ENCODE results near the gene KLHDC10. TPM values are rescaled to one million over a fixed set of nuclear protein-coding genes. Genes with fewer than 3 reads are reported as not detected.

KLHDC10 gene
- total and polyA plus RNA-seq, 2 experiments from 2014 or later = 5.5 to 14.7 TPM

GRCh38 chr7:130144312-130145171 is 74.2 kb downstream of the KLHDC10 start (continued):
- TF ChIP-seq, protein P1, sequence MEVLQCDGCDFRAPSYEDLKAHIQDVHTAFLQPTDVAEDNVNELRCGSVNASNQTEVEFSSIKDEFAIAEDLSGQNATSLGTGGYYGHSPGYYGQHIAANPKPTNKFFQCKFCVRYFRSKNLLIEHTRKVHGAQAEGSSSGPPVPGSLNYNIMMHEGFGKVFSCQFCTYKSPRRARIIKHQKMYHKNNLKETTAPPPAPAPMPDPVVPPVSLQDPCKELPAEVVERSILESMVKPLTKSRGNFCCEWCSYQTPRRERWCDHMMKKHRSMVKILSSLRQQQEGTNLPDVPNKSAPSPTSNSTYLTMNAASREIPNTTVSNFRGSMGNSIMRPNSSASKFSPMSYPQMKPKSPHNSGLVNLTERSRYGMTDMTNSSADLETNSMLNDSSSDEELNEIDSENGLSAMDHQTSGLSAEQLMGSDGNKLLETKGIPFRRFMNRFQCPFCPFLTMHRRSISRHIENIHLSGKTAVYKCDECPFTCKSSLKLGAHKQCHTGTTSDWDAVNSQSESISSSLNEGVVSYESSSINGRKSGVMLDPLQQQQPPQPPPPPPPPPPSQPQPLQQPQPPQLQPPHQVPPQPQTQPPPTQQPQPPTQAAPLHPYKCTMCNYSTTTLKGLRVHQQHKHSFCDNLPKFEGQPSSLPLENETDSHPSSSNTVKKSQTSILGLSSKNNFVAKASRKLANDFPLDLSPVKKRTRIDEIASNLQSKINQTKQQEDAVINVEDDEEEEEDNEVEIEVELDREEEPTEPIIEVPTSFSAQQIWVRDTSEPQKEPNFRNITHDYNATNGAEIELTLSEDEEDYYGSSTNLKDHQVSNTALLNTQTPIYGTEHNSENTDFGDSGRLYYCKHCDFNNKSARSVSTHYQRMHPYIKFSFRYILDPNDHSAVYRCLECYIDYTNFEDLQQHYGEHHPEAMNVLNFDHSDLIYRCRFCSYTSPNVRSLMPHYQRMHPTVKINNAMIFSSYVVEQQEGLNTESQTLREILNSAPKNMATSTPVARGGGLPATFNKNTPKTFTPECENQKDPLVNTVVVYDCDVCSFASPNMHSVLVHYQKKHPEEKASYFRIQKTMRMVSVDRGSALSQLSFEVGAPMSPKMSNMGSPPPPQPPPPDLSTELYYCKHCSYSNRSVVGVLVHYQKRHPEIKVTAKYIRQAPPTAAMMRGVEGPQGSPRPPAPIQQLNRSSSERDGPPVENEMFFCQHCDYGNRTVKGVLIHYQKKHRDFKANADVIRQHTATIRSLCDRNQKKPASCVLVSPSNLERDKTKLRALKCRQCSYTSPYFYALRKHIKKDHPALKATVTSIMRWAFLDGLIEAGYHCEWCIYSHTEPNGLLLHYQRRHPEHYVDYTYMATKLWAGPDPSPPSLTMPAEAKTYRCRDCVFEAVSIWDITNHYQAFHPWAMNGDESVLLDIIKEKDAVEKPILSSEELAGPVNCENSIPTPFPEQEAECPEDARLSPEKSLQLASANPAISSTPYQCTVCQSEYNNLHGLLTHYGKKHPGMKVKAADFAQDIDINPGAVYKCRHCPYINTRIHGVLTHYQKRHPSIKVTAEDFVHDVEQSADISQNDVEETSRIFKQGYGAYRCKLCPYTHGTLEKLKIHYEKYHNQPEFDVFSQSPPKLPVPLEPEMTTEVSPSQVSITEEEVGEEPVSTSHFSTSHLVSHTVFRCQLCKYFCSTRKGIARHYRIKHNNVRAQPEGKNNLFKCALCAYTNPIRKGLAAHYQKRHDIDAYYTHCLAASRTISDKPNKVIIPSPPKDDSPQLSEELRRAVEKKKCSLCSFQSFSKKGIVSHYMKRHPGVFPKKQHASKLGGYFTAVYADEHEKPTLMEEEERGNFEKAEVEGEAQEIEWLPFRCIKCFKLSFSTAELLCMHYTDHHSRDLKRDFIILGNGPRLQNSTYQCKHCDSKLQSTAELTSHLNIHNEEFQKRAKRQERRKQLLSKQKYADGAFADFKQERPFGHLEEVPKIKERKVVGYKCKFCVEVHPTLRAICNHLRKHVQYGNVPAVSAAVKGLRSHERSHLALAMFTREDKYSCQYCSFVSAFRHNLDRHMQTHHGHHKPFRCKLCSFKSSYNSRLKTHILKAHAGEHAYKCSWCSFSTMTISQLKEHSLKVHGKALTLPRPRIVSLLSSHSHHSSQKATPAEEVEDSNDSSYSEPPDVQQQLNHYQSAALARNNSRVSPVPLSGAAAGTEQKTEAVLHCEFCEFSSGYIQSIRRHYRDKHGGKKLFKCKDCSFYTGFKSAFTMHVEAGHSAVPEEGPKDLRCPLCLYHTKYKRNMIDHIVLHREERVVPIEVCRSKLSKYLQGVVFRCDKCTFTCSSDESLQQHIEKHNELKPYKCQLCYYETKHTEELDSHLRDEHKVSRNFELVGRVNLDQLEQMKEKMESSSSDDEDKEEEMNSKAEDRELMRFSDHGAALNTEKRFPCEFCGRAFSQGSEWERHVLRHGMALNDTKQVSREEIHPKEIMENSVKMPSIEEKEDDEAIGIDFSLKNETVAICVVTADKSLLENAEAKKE (CRISPR knock-in tag; IDR thresholded peaks at IDR 0.05) = no peak
- TF ChIP-seq CREB1 (CRISPR knock-in tag; IDR thresholded peaks at IDR 0.05; ENCODE audit: low read depth) (no peak), REST (IDR thresholded peaks at IDR 0.05; ENCODE audit: unreplicated experiment) (no peak), ZNF331 (CRISPR knock-in tag; IDR thresholded peaks at IDR 0.05; ENCODE audit: low read depth) (no peak)
